Left renal cortex interstitium (tissue), 4 donors: ENCODE measurements around the gene ZNF622. TPM values are rescaled to one million over a fixed set of nuclear protein-coding genes. Genes with fewer than 3 reads are reported as not detected.

ENCODE experiments used
- DNase-seq, 4 donors: peaks; one replicate each; pipeline ENCODE4 v3.0.0-alpha.2; 2013; ENCODE audit warnings: low read depth in 4 of 4, low spot score in 2 of 4, missing footprints in 1 of 4
- polyA plus RNA-seq, 4 donors: library from polyadenylated mRNA; unstranded; fragments of 120-200 nt; gene quantifications; one replicate each; pipeline ENCODE4 v1.2.1, GENCODE V29; 2013; ENCODE audit not compliant: insufficient read length in 4 of 4

ZNF622 gene
- 10 to 100 TPM; 22.6 to 27.1 (median 25.3) TPM for polyA plus RNA-seq

DNA sequence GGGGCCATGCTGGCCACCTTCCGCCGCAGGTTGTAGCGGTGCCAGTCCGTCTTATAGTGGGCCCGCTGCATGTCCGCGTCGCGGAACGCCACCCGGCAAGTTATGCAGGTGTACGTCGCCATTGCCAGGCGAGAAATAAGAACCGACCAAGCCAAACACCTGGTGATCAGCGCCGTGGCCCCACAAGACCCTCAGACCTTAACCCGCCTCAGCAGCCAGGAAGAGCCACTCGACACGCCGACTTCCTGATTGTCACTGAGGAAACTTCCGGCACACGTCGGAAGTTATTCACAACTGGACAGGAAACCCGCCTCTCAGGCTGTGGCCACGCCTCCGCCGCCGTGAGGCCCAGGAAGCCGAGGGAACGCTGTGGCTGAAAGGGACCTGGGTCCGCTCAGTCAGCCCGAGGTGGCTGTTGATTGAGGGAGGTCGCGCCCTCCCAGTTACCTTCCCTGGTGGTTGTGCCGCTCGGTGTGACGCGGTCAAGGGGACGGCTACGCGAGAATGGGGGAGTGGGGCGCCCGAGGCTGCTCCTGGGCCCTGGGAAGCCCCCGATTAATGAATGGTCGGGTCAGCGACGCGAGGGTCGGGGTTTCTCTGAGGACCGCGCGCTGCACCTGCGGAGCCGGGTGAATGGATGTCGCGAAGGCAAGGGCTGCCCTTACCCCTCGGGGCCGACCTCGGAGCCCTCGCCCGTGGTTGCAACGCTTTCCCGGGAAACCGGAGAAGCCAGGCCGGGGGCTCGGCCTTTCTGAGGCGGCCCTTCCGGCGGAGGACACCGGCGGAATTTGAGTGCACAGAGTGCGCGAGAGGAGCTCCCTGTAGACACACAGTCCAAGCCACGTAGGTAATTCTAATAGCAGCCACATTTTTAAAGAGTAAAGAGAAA lies at the start of gene ZNF622:
Gene ZNF622, minus strand, starts transcription at position 257 of the 889 bp plus-strand sequence. Its CDS starts 135 bp downstream, at position 122.
- DNase-seq, result peak; percentile 70 to 89 (median 77)

GRCh38 chr5:16510098-16510497 lies 44.5 kb upstream of the ZNF622 start:
- DNase-seq, result no peak

GRCh38 chr5:16508730-16509531 lies 43.3 kb upstream of the ZNF622 start:
- DNase-seq, result peak in 2 of 4 donors; percentile 9 to 21

GRCh38 chr5:16507716-16508115 lies 42.1 kb upstream of the ZNF622 start:
- no peak for DNase-seq

DNA sequence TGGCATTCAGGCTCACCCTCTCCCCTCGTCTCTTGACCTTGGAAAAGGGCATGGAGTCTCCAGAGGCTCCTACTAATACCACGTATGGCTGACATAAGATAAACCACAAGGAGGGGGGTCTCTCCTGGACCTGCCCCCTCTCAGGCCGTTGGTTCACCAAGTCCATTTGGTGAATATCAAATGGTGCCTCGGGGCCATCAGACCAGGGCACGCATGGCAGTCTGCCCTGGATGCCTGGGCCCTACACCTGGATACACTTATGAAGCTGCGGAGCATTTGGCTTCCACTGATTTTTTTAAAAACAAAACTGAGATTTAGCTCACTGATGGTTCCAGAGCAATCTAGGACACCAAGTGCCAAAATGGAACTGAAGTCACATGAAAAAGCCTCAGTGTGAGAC lies 40.3 kb upstream of the ZNF622 start:
- DNase-seq, result no peak

- no peak for DNase-seq
Measured at GRCh38 chr5:16505140-16505891, 39.7 kb upstream of the ZNF622 start.

DNA sequence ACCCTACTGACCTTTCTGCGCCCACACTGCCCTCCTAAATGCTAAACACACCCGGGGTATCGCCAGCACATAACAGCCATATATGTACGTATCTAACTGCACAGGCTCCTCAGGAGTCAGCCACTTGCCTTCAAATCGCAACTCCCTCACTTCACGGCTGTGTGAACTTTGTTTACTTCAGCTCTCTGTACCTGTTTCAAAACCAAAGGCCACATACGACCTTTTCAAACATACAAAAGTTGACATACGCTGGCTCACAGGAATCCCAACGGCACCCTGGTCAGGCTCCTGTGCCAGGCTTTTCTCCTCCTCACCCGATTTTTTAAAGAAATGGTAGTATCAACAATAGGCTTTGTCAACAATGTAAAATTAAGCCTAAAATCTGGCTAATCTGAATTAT lies 39.0 kb upstream of the ZNF622 start:
- no peak for DNase-seq

GRCh38 chr5:16502866-16503265 lies 37.3 kb upstream of the ZNF622 start:
- no peak for DNase-seq

- no peak for DNase-seq
Measured at GRCh38 chr5:16500024-16500423, 34.4 kb upstream of the ZNF622 start.

DNA sequence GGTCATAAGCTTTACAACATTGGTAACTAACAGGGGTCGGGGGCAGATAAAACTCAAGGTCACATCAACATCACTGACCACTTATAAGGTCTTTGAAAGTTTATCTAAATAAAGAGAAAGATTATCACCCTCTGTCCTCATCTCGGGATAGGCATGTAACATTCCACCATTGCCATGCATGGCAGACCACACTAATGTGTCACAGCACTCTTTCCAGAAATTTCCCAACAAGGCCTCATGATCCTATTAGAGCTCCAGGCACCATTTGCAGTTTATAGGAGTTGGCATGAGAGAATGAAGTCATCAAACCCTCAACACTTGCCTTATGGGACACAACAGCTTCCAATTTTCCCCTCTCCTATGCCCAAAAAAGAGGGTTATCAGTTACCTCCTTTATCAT lies 31.9 kb upstream of the ZNF622 start:
- DNase-seq, result no peak

DNA sequence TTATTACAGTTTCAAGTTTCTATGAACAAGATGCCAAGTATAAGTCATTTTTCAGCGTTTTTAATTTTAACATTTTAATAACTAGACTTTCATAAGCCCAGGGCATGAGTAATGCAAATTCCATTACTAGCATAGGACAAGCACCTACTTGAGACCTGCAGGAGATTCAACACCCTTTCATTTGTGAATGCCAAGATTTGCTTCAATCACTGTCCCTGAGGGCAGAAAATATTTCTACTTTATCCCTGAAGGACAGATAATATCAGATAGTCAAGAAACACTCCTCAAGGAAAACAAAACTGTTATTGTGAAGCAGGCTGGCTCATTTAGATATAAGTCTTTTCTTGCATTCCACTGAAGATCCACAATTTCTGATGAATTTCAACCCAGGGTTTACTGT lies 27.7 kb upstream of the ZNF622 start:
- no peak for DNase-seq

DNA sequence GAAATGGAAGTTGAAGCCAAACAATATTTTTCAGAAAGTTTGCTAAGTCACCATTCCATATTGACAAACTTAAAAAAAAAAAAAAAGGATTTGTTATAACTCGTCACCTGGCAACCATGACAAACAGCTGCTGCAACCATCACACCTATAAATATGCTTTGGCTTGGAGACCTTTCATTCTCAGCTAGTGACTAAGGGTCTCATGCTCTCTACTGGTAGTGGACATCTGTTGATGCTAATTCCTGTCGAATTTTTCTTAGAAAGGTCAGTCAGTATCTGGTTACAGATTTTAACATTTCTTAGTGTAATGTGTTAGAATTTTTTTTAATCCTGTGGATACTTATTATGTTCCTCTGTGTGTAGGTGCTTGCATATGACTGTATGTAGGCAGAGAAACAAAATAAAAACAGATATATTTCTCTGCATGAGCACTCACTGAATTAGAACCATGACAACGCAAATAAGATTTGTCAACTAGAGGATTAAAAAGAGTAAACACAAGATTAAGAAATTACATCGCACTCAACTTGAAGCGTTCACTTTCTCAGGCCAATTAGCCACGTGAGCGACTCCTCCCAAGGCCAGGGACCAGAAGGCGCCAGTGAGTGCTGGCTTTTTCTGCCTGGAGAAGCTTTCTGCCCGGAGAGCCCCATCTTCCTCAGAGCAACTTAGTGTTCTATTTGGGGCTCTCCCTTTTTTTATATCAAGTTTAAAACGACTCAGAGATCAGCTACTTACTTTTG lies 27.0 kb upstream of the ZNF622 start:
- no peak for DNase-seq

- DNase-seq, result no peak
Measured at GRCh38 chr5:16490911-16491310, 25.3 kb upstream of the ZNF622 start.

DNA sequence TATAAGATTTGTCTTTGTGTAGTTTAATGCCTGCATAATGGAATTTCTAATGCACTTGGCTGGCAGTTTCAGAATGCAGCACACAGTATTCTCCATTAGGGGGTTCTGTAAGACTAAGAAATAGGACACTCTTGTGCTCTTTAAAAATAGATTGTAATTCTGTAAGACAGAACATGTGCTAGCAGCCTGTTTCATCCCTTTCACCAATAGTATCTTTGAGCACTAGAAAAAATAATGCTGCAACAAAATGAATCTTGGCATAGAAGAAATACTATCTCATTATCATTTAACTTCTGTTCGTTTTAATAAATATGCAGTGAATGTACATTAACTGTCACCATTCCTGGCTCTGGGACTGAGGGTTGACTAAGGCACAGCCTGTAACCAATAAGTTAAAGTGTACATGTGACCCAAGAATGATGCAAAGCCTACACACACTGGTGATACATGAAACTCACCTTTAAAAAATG lies 23.8 kb upstream of the ZNF622 start:
- DNase-seq, result peak in 2 of 4 donors; percentile 19 to 43

GRCh38 chr5:16487456-16487855 lies 21.9 kb upstream of the ZNF622 start:
- no peak for DNase-seq

- no peak for DNase-seq
Measured at GRCh38 chr5:16486711-16487111, 21.1 kb upstream of the ZNF622 start.

GRCh38 chr5:16485656-16486055 lies 20.1 kb upstream of the ZNF622 start:
- no peak for DNase-seq

GRCh38 chr5:16484081-16484480 lies 18.5 kb upstream of the ZNF622 start:
- DNase-seq, result no peak

GRCh38 chr5:16483361-16483760 lies 17.8 kb upstream of the ZNF622 start:
- DNase-seq, result no peak

- DNase-seq, result no peak
Measured at GRCh38 chr5:16482891-16483290, 17.3 kb upstream of the ZNF622 start.
